HG02852 (cell line): ENCODE results near the gene OR9A4.

Experiments used
- ATAC-seq: cut with Tn5 transposase; IDR thresholded peaks from one replicate; pipeline ENCODE4 v1.9.1; 2021; ENCODE audit warnings: mild to moderate bottlenecking, moderate library complexity; ENCODE audit not compliant: unreplicated experiment

Gene OR9A4

GRCh38 chr7:141946796-141947195, 30.6 kb downstream of the OR9A4 start, which contains the start of gene CLEC5A:
TSS of gene CLEC5A (minus strand) at chr7:141946974. CDS start at chr7:141946292, 682 bp downstream.
- ATAC-seq, result no peak

GRCh38 chr7:141949021-141949420, 32.8 kb downstream of the OR9A4 start:
- no peak for ATAC-seq

GRCh38 chr7:141949451-141949850, 33.3 kb downstream of the OR9A4 start:
- ATAC-seq, result no peak

- ATAC-seq, result no peak
Measured at GRCh38 chr7:141949911-141950310, 33.7 kb downstream of the OR9A4 start.

- no peak for ATAC-seq
Measured at GRCh38 chr7:141950806-141951205, 34.6 kb downstream of the OR9A4 start.

- ATAC-seq, result no peak
Measured at GRCh38 chr7:141952461-141952860, 36.3 kb downstream of the OR9A4 start.

GRCh38 chr7:141954334-141954733, 38.1 kb downstream of the OR9A4 start:
- no peak for ATAC-seq

- ATAC-seq, result no peak
Measured at GRCh38 chr7:141956084-141956483, 39.9 kb downstream of the OR9A4 start.

- ATAC-seq, result peak; percentile 73
Measured at GRCh38 chr7:141960687-141961422, 44.7 kb downstream of the OR9A4 start.
